K562 (cell line): ENCODE results near the gene EVPL.

Source experiments
- ATF6 ChIP-seq: sonication (generic); formaldehyde crosslinking; IDR thresholded peaks from 2 replicates; pipeline ENCODE4 v1.4.0; 2020; ENCODE audit warnings: mild to moderate bottlenecking, missing genetic modification reagents
- CBX3 ChIP-seq, 2 experiments: IDR thresholded peaks; 1 replicate in 1 of 2; 2 replicates in 1 of 2; pipeline ENCODE4 v1.6.1; 2012; ENCODE audit warnings: inconsistent platforms in 2 of 2, low read length in 2 of 2, borderline replicate concordance in 1 of 2, control low read depth in 1 of 2
- CTCF ChIP-seq, 3 experiments: IDR thresholded peaks in 2 of 3; conservative IDR thresholded peaks in 1 of 3; 2 replicates each; pipeline ENCODE4 v1.5.1; 2011 to 2012; ENCODE audit warnings: low read length in 3 of 3, mild to moderate bottlenecking in 3 of 3, control low read depth in 2 of 3, improper control_type of control experiment in 1 of 3, inconsistent platforms in 1 of 3, low read depth in 1 of 3, mixed read lengths in 1 of 3, moderate library complexity in 1 of 3; ENCODE audit not compliant: insufficient read depth in 2 of 3
- ELF1 ChIP-seq: fragments of 200-800 bp; sonication (Bioruptor generic); IDR thresholded peaks from 2 replicates; pipeline ENCODE4 v1.6.1; 2016; ENCODE audit warnings: missing genetic modification characterization, missing compliant biosample characterization
- GABPB1 ChIP-seq: sonication (generic); formaldehyde crosslinking; IDR thresholded peaks from 2 replicates; pipeline ENCODE4 v1.8.0; 2022; ENCODE audit warnings: mild to moderate bottlenecking, missing genetic modification reagents
- GTF2F1 ChIP-seq: IDR thresholded peaks from 2 replicates; pipeline ENCODE4 v1.6.1; 2011; ENCODE audit warnings: low read depth, low read length, improper control_type of control experiment
- SAP30 ChIP-seq: fragments of 200-600 bp; sonication (generic); IDR thresholded peaks from 2 replicates; pipeline ENCODE4 v1.6.1; 2012; ENCODE audit warnings: borderline replicate concordance, low read depth, mild to moderate bottlenecking, moderate library complexity, low read length, control low read depth, inconsistent platforms; ENCODE audit not compliant: insufficient read depth, poor library complexity, severe bottlenecking
- ZEB2 ChIP-seq: fragments of 450-650 bp; IDR thresholded peaks from 2 replicates; pipeline ENCODE4 v1.6.1; 2016
- ZNF347 ChIP-seq: fragments of 450-650 bp; formaldehyde crosslinking; IDR thresholded peaks from 2 replicates; pipeline ENCODE4 v1.4.0; 2020; ENCODE audit warnings: low read depth, mild to moderate bottlenecking, moderate library complexity

GRCh38 chr17:76008208-76008607 lies 18.9 kb downstream of the EVPL start:
- TF ChIP-seq CTCF (IDR thresholded peaks at IDR 0.05 in 2 of 3, conservative IDR thresholded peaks at IDR 0.05 in 1 of 3; ENCODE audit: insufficient read depth in 2 of 3, low read depth in 1 of 3, low read length in 3 of 3) = no peak
- TF ChIP-seq ELF1 = no peak
- TF ChIP-seq CBX3 (IDR thresholded peaks at IDR 0.05; ENCODE audit: borderline replicate concordance in 1 of 2, low read length in 2 of 2) = no peak
- TF ChIP-seq ATF6 = no peak
- TF ChIP-seq ZNF347 (CRISPR knock-in tag) = no peak
- TF ChIP-seq SAP30 = no peak
- no peak for TF ChIP-seq GTF2F1
- no peak for TF ChIP-seq GABPB1 (CRISPR knock-in tag)
- TF ChIP-seq ZEB2 = no peak
